NCI-H1105 treated with DMSO at 0.1 percent for 48 hours (cell line): ENCODE measurements around the gene TMEM232.
"Not testable (repeated sequence)": the region's sequence is repeated elsewhere in the genome, so short reads cannot be mapped to it uniquely, and the experiment has no call there.

Experiments
- DNase-seq: peaks from one replicate; lab custom pipeline; 2025; lab: John Stamatoyannopoulos, UW

Gene TMEM232

GRCh38 chr5:110625376-110625999 is 101.0 kb downstream of the TMEM232 start:
- DNase-seq = peak; percentile 38

- DNase-seq = no peak
Measured at GRCh38 chr5:110623874-110624273, 102.6 kb downstream of the TMEM232 start.

- DNase-seq = no peak
Measured at GRCh38 chr5:110618941-110619340, 107.5 kb downstream of the TMEM232 start.

- DNase-seq = no peak
Measured at GRCh38 chr5:110616009-110616408, 110.5 kb downstream of the TMEM232 start.

- no peak for DNase-seq
Measured at GRCh38 chr5:110612794-110613247, 113.7 kb downstream of the TMEM232 start.

- DNase-seq = no peak
Measured at GRCh38 chr5:110611817-110612216, 114.7 kb downstream of the TMEM232 start.

- DNase-seq = no peak
Measured at GRCh38 chr5:110594866-110595265, 131.6 kb downstream of the TMEM232 start.

GRCh38 chr5:110590187-110590586 is 136.3 kb downstream of the TMEM232 start:
- no peak for DNase-seq

GRCh38 chr5:110588286-110588980 is 138.0 kb downstream of the TMEM232 start:
- DNase-seq = no peak

GRCh38 chr5:110580625-110581024 is 145.8 kb downstream of the TMEM232 start:
- DNase-seq = no peak

GRCh38 chr5:110572729-110573128 is 153.7 kb downstream of the TMEM232 start:
- no peak for DNase-seq

GRCh38 chr5:110562191-110562590 is 164.3 kb downstream of the TMEM232 start:
- DNase-seq = no peak

GRCh38 chr5:110561510-110561909 is 165.0 kb downstream of the TMEM232 start:
- no peak for DNase-seq

GRCh38 chr5:110549301-110549700 is 177.2 kb downstream of the TMEM232 start:
- no peak for DNase-seq

- no peak for DNase-seq
Measured at GRCh38 chr5:110548171-110548570, 178.3 kb downstream of the TMEM232 start.

- DNase-seq = no peak
Measured at GRCh38 chr5:110547495-110547894, 179.0 kb downstream of the TMEM232 start.

- peak; percentile 13 for DNase-seq
Measured at GRCh38 chr5:110545716-110546115, 180.8 kb downstream of the TMEM232 start.

- no peak for DNase-seq
Measured at GRCh38 chr5:110544603-110545002, 181.9 kb downstream of the TMEM232 start.

- no peak for DNase-seq
Measured at GRCh38 chr5:110542949-110543348, 183.5 kb downstream of the TMEM232 start.

GRCh38 chr5:110536120-110537115 is 190.1 kb downstream of the TMEM232 start:
- no peak for DNase-seq

- DNase-seq = not testable (repeated sequence)
Measured at GRCh38 chr5:110535146-110535545, 191.3 kb downstream of the TMEM232 start.

- DNase-seq = no peak
Measured at GRCh38 chr5:110525762-110526161, 200.7 kb downstream of the TMEM232 start.
